Activated CD8-positive, alpha-beta memory T cell treated with anti-CD3 and anti-CD28 coated beads, Interleukin-2, amount 10 ng/mL, durations not matched to agents 7 days and 5 days (primary cell): ENCODE data around the gene DNAJC7. TPM values are rescaled to one million over a fixed set of nuclear protein-coding genes. Genes with fewer than 3 reads are reported as not detected.
"Not testable (repeated sequence)": the region's sequence is repeated elsewhere in the genome, so short reads cannot be mapped to it uniquely, and the experiment has no call there.

Source experiments
- ATAC-seq: fragments of 150-1000 bp; cut with Tn5 transposase; one replicate; pipeline ENCODE4 v1.10.0; 2021; ENCODE audit warnings: moderate library complexity
- CTCF ChIA-PET: fragments of 350-600 bp; sonication (Branson Sonifier 250); formaldehyde crosslinking; loops from one replicate; lab custom pipeline; 2021; ENCODE audit warnings: antibody characterized with exemption; lab: Charles Lee
- DNase-seq: peaks from one replicate; pipeline ENCODE4 v3.0.0-alpha.2; 2020
- H3K27ac Mint-ChIP-seq: one replicate; pipeline ENCODE4 v1.8.0; 2021; ENCODE audit warnings: mild to moderate bottlenecking, mixed read lengths
- H3K27me3 Mint-ChIP-seq: one replicate; pipeline ENCODE4 v1.8.0; 2021; ENCODE audit warnings: mixed read lengths
- H3K36me3 Mint-ChIP-seq: one replicate; pipeline ENCODE4 v1.8.0; 2021; ENCODE audit warnings: mild to moderate bottlenecking, mixed read lengths
- H3K4me1 Mint-ChIP-seq: one replicate; pipeline ENCODE4 v1.8.0; 2021; ENCODE audit warnings: mixed read lengths
- H3K4me3 Mint-ChIP-seq: one replicate; pipeline ENCODE4 v1.8.0; 2021; ENCODE audit warnings: mild to moderate bottlenecking, moderate library complexity, mixed read lengths
- H3K9me3 Mint-ChIP-seq: one replicate; pipeline ENCODE4 v1.8.0; 2022; ENCODE audit warnings: low read depth, mixed read lengths
- total RNA-seq, 2 experiments: library from RNA; stranded (reverse); gene quantifications; one replicate each; pipeline ENCODE4 v1.2.3, GENCODE V29; 2021

Gene DNAJC7
- total RNA-seq, 2 experiments from 2014 or later: 89.1 to 97.0 TPM

GRCh38 chr17:42034059-42034458 is 16.8 kb upstream of the DNAJC7 start:
- ATAC-seq: no peak
- Mint-ChIP-seq H3K36me3 (no peaks in the 10 kb centered on the region), H3K27me3 (peaks cover 8% of the 10 kb centered on the region), H3K4me3 (no peak overlapping the region), H3K9me3 (no peaks in the 10 kb centered on the region), H3K4me1 (peaks cover 7% of the 10 kb centered on the region), H3K27ac (no peak overlapping the region)
- DNase-seq: no peak
- CTCF ChIA-PET: interaction anchor here (0.9 to 2.1 kb wide), 7 partner anchors 9 to 373 kb away, joined by 3 to 6 read pairs (median 3); partner anchors contain the start of gene NKIRAS2

- peaks cover 6% of the 10 kb centered on the region for H3K27me3 Mint-ChIP-seq
- no peak overlapping the region for H3K27ac Mint-ChIP-seq
- H3K36me3 Mint-ChIP-seq: no peaks in the 10 kb centered on the region
- no peaks in the 10 kb centered on the region for H3K9me3 Mint-ChIP-seq
- peaks cover 7% of the 10 kb centered on the region for H3K4me1 Mint-ChIP-seq
- no peak overlapping the region for H3K4me3 Mint-ChIP-seq
- no peak for DNase-seq
- no peak for ATAC-seq
- CTCF ChIA-PET: interaction anchor here (1.5 to 2.1 kb wide), 3 partner anchors 11 to 150 kb away, joined by 3 to 10 read pairs (median 7); partner anchors contain the start of gene NKIRAS2
Measured at GRCh38 chr17:42031584-42031983, 14.3 kb upstream of the DNAJC7 start.

- Mint-ChIP-seq H3K27ac (no peak overlapping the region), H3K4me1 (peaks cover 5% of the 10 kb centered on the region), H3K4me3 (no peak overlapping the region), H3K36me3 (peaks cover 6% of the 10 kb centered on the region), H3K27me3 (peaks cover 4% of the 10 kb centered on the region), H3K9me3 (no peaks in the 10 kb centered on the region)
- DNase-seq: no peak
- CTCF ChIA-PET: interaction anchor here (0.6 to 1.4 kb wide), 3 partner anchors 9 to 342 kb away, joined by 3 to 4 read pairs (median 4); partner anchors contain the start of genes NKIRAS2 and ODAD4
- ATAC-seq: no peak
Measured at GRCh38 chr17:42028791-42029127, 11.5 kb upstream of the DNAJC7 start.

GRCh38 chr17:42027961-42028790 is 10.9 kb upstream of the DNAJC7 start:
- Mint-ChIP-seq H3K36me3 (peaks cover 9% of the 10 kb centered on the region), H3K4me3 (no peak overlapping the region), H3K9me3 (no peaks in the 10 kb centered on the region), H3K27ac (no peak overlapping the region), H3K27me3 (peaks cover 4% of the 10 kb centered on the region), H3K4me1 (peaks cover 4% of the 10 kb centered on the region)
- no peak for DNase-seq
- CTCF ChIA-PET: interaction anchor here (0.8 to 5.7 kb wide), 4 partner anchors 8 to 98 kb away, joined by 4 to 103 read pairs (median 20); partner anchors contain the start of genes DHX58, KAT2A, NKIRAS2 and ODAD4
- ATAC-seq: no peak

- Mint-ChIP-seq H3K9me3 (no peaks in the 10 kb centered on the region), H3K4me1 (peaks cover 4% of the 10 kb centered on the region), H3K27ac (no peak overlapping the region), H3K36me3 (peaks cover 9% of the 10 kb centered on the region), H3K27me3 (peaks cover 4% of the 10 kb centered on the region), H3K4me3 (no peak overlapping the region)
- no peak for ATAC-seq
- CTCF ChIA-PET: interaction anchor here (3.1 to 5.7 kb wide), 3 partner anchors 64 to 89 kb away, joined by 16 to 103 read pairs (median 35); partner anchors contain the start of genes DHX58 and KAT2A
- DNase-seq: no peak
Measured at GRCh38 chr17:42027590-42027889, 10.3 kb upstream of the DNAJC7 start.

GRCh38 chr17:42026857-42027589 is 9.8 kb upstream of the DNAJC7 start:
- peaks cover 14% of the 10 kb centered on the region for H3K36me3 Mint-ChIP-seq
- CTCF ChIA-PET: interaction anchor here (0.6 to 5.7 kb wide), 4 partner anchors 9 to 89 kb away, joined by 3 to 103 read pairs (median 26); partner anchors contain the start of genes DHX58 and KAT2A
- no peaks in the 10 kb centered on the region for H3K9me3 Mint-ChIP-seq
- peaks cover 8% of the 10 kb centered on the region for H3K4me1 Mint-ChIP-seq
- DNase-seq: no peak
- no peak for ATAC-seq
- no peak overlapping the region for H3K27ac Mint-ChIP-seq
- peaks cover 4% of the 10 kb centered on the region for H3K27me3 Mint-ChIP-seq
- H3K4me3 Mint-ChIP-seq: no peak overlapping the region

- ATAC-seq: no peak
- peaks cover 18% of the 10 kb centered on the region for H3K36me3 Mint-ChIP-seq
- no peak overlapping the region for H3K4me3 Mint-ChIP-seq
- H3K4me1 Mint-ChIP-seq: peaks cover 16% of the 10 kb centered on the region
- CTCF ChIA-PET: interaction anchor here (0.8 to 5.7 kb wide), 14 partner anchors 9 to 287 kb away, joined by 3 to 103 read pairs (median 8); partner anchors contain the start of genes DHX58, DNAJC7, KAT2A and ZNF385C
- DNase-seq: no peak
- H3K9me3 Mint-ChIP-seq: no peaks in the 10 kb centered on the region
- H3K27ac Mint-ChIP-seq: no peak overlapping the region
- H3K27me3 Mint-ChIP-seq: peaks cover 4% of the 10 kb centered on the region
Measured at GRCh38 chr17:42025936-42026335, 8.7 kb upstream of the DNAJC7 start.

GRCh38 chr17:42025191-42025579 is 7.9 kb upstream of the DNAJC7 start:
- Mint-ChIP-seq H3K27me3 (no peaks in the 10 kb centered on the region), H3K4me1 (peaks cover 22% of the 10 kb centered on the region), H3K36me3 (peaks cover 18% of the 10 kb centered on the region), H3K27ac (no peak overlapping the region), H3K4me3 (no peak overlapping the region), H3K9me3 (no peaks in the 10 kb centered on the region)
- DNase-seq (no peak), ATAC-seq (no peak)
- CTCF ChIA-PET: interaction anchor here (0.7 to 5.7 kb wide), 21 partner anchors 9 to 381 kb away, joined by 3 to 103 read pairs (median 5); partner anchors contain the start of genes DHX58, DNAJC7, GHDC and KAT2A

- Mint-ChIP-seq H3K9me3 (no peaks in the 10 kb centered on the region), H3K27ac (no peak overlapping the region), H3K36me3 (peaks cover 18% of the 10 kb centered on the region), H3K4me1 (peaks cover 32% of the 10 kb centered on the region), H3K4me3 (no peak overlapping the region), H3K27me3 (no peaks in the 10 kb centered on the region)
- DNase-seq (no peak), ATAC-seq (no peak)
- CTCF ChIA-PET: interaction anchor here (0.9 to 5.7 kb wide), 17 partner anchors 7 to 171 kb away, joined by 3 to 103 read pairs (median 4); partner anchors contain the start of genes DHX58, DNAJC7, GHDC and KAT2A
Measured at GRCh38 chr17:42023524-42024349, 6.5 kb upstream of the DNAJC7 start.

GRCh38 chr17:42020845-42021244 is 3.6 kb upstream of the DNAJC7 start:
- CTCF ChIA-PET: interaction anchor here (1.0 to 7.7 kb wide), 16 partner anchors 10 to 382 kb away, joined by 3 to 87 read pairs (median 8); partner anchors contain the start of genes CNP, DHX58, GHDC and KCNH4
- peaks cover 20% of the 10 kb centered on the region for H3K36me3 Mint-ChIP-seq
- not testable (repeated sequence) for ATAC-seq, DNase-seq, H3K27me3 Mint-ChIP-seq, H3K9me3 Mint-ChIP-seq
- H3K4me1 Mint-ChIP-seq: peaks cover 48% of the 10 kb centered on the region
- peak overlapping the region; percentile 34 for H3K27ac Mint-ChIP-seq
- H3K4me3 Mint-ChIP-seq: peak overlapping the region; percentile 83

- Mint-ChIP-seq H3K4me1 (peaks cover 57% of the 10 kb centered on the region), H3K27ac (peak within 1 kb of the TSS; percentile 77), H3K9me3 (no peaks in the 10 kb centered on the region), H3K36me3 (peaks cover 18% of the 10 kb centered on the region), H3K4me3 (peak within 1 kb of the TSS; percentile 93), H3K27me3 (no peaks in the 10 kb centered on the region)
- peak; percentile 78 for ATAC-seq
- CTCF ChIA-PET: interaction anchor here (0.7 to 7.7 kb wide), 30 partner anchors 9 to 270 kb away, joined by 3 to 87 read pairs (median 4); partner anchors contain the start of genes ACLY, CNP, DHX58 and GHDC
- peak; percentile 95 for DNase-seq
Measured at GRCh38 chr17:42019509-42020404, 2.5 kb upstream of the DNAJC7 start, which contains the start of gene NKIRAS2. Gene NKIRAS2 (plus strand): TSS chr17:42020090. CDS start chr17:42021578, 1,488 bp downstream.
